PC-3 (cell line): ENCODE data around the gene NTM. TPM values are rescaled to one million over a fixed set of nuclear protein-coding genes. Genes with fewer than 3 reads are reported as not detected.

ENCODE experiments used
- ATAC-seq: fragments of 200-7000 bp; cut with Tn5 transposase; 2 replicates; pipeline ENCODE4 v1.9.1; 2020; ENCODE audit warnings: mild to moderate bottlenecking, moderate library complexity
- BruUV-seq: library from RNA; stranded (reverse); fragments of 400-500 nt; replicated peaks from 2 replicates; lab custom pipeline; 2021; lab: Mats Ljungman, UMichigan
- CTCF ChIA-PET: fragments of 300-600 bp; sonication (Branson Sonifier 250); formaldehyde crosslinking; loops from one replicate; lab custom pipeline; 2022; ENCODE audit warnings: antibody characterized with exemption; lab: Charles Lee
- POLR2A ChIA-PET: fragments of 300-600 bp; sonication (Branson Sonifier 250); formaldehyde crosslinking; loops from one replicate; lab custom pipeline; 2022; ENCODE audit warnings: antibody characterized with exemption; ENCODE audit not compliant: unreplicated experiment; lab: Charles Lee
- DNase-seq: peaks from one replicate; pipeline ENCODE4 v3.0.0-alpha.2; 2015
- H2AFZ ChIP-seq: fragments of 300-600 bp; sonication (generic); 2 replicates; pipeline ENCODE4 v1.6.0; 2016; ENCODE audit warnings: antibody characterized with exemption, low read length
- H3F3A ChIP-seq: fragments of 300-600 bp; sonication (generic); one replicate; pipeline ENCODE4 v1.6.0; 2017; ENCODE audit warnings: antibody characterized with exemption, low read length, control low read depth, mild to moderate bottlenecking; ENCODE audit not compliant: unreplicated experiment
- H3K27ac ChIP-seq: fragments of 300-600 bp; sonication (generic); 2 replicates; pipeline ENCODE4 v1.5.1; 2016; ENCODE audit warnings: mild to moderate bottlenecking, low read length
- H3K27me3 ChIP-seq: fragments of 300-600 bp; sonication (generic); 2 replicates; pipeline ENCODE4 v1.6.1; 2016; ENCODE audit warnings: low read length, mixed read lengths
- H3K36me3 ChIP-seq: fragments of 300-600 bp; sonication (generic); 2 replicates; pipeline ENCODE4 v1.6.1; 2016; ENCODE audit warnings: low read depth, mixed run types, low read length, mixed read lengths
- H3K4me1 ChIP-seq: fragments of 300-600 bp; sonication (generic); 2 replicates; pipeline ENCODE4 v1.5.1; 2016; ENCODE audit warnings: low read length; ENCODE audit not compliant: insufficient read depth
- H3K4me2 ChIP-seq: fragments of 300-600 bp; sonication (generic); 2 replicates; pipeline ENCODE4 v1.6.0; 2016; ENCODE audit warnings: low read length
- H3K4me3 ChIP-seq: fragments of 300-600 bp; sonication (generic); 2 replicates; pipeline ENCODE4 v1.5.1; 2016; ENCODE audit warnings: mild to moderate bottlenecking, low read length, mixed read lengths
- H3K79me2 ChIP-seq: fragments of 300-600 bp; sonication (generic); 2 replicates; pipeline ENCODE4 v1.6.1; 2017; ENCODE audit warnings: low read length, mixed read lengths
- H3K9ac ChIP-seq: fragments of 300-600 bp; sonication (generic); 2 replicates; pipeline ENCODE4 v1.6.0; 2016; ENCODE audit warnings: mild to moderate bottlenecking, low read length
- H3K9me2 ChIP-seq: fragments of 300-600 bp; sonication (generic); replicated peaks from 2 replicates; pipeline ENCODE4 v1.6.1; 2016; ENCODE audit warnings: mixed run types, low read length, mixed read lengths
- H3K9me3 ChIP-seq: fragments of 300-600 bp; sonication (generic); 2 replicates; pipeline ENCODE4 v1.6.1; 2016; ENCODE audit warnings: low read length, mixed read lengths
- H4K20me1 ChIP-seq: fragments of 300-600 bp; sonication (generic); 2 replicates; pipeline ENCODE4 v1.6.1; 2016; ENCODE audit warnings: low read length, mixed read lengths
- CTCF ChIP-seq: fragments of 300-600 bp; sonication (generic); conservative IDR thresholded peaks from 2 replicates; pipeline ENCODE4 v1.5.1; 2017; ENCODE audit warnings: antibody characterized with exemption, low read depth, mild to moderate bottlenecking, low read length
- EZH2 ChIP-seq: fragments of 300-600 bp; sonication (generic); IDR thresholded peaks from one replicate; pipeline ENCODE4 v1.6.1; 2017; ENCODE audit warnings: antibody characterized with exemption, mild to moderate bottlenecking, low read length; ENCODE audit not compliant: unreplicated experiment
- EZH2phosphoT487 ChIP-seq: fragments of 300-600 bp; sonication (generic); IDR thresholded peaks from 2 replicates; pipeline ENCODE4 v1.6.1; 2018; ENCODE audit warnings: mild to moderate bottlenecking, antibody characterized with exemption, low read length, borderline replicate concordance
- intact Hi-C: fragments of 100-400 bp; cut with micrococcal nuclease; formaldehyde crosslinking; loops from 2 replicates; pipeline ENCODE4 v1.9.0; 2023
- total RNA-seq: library from RNA; depleted of rRNA; stranded (reverse); fragments of >200 nt; gene quantifications from 2 replicates; pipeline ENCODE4 v1.2.3, GENCODE V29; 2014

NTM gene
- total RNA-seq, 1 experiment from 2014 or later = not detected

GRCh38 chr11:132332521-132332920, 962.1 kb downstream of the NTM start:
- BruUV-seq = no TSS peak
- no peaks in the 10 kb centered on the region for H3K4me1 ChIP-seq
- H4K20me1 ChIP-seq = no peaks in the 10 kb centered on the region
- no peaks in the 10 kb centered on the region for H3F3A ChIP-seq
- no peak overlapping the region for H3K9ac ChIP-seq
- H3K9me2 ChIP-seq = no peaks in the 10 kb centered on the region
- ATAC-seq (no peak), DNase-seq (no peak)
- H3K4me3 ChIP-seq = no peak overlapping the region
- ChIA-PET POLR2A (no interaction called here), CTCF (no interaction called here)
- no peak for TF ChIP-seq EZH2phosphoT487
- no peak for TF ChIP-seq EZH2
- TF ChIP-seq CTCF = no peak
- no peaks in the 10 kb centered on the region for H3K36me3 ChIP-seq
- no peaks in the 10 kb centered on the region for H3K79me2 ChIP-seq
- peaks cover 8% of the 10 kb centered on the region; the same call in 1 of the 2 replicates for H3K27me3 ChIP-seq
- no peak overlapping the region for H3K4me2 ChIP-seq
- 0 out of 2 replicates have a peak, but pooled peaks cover 9% of the 10 kb centered on the region for H3K9me3 ChIP-seq
- H3K27ac ChIP-seq = no peak overlapping the region
- H2AFZ ChIP-seq = no peak overlapping the region
- intact Hi-C loops = no loop called here

- H3F3A ChIP-seq = no peaks in the 10 kb centered on the region
- peaks cover 8% of the 10 kb centered on the region; the same call in 1 of the 2 replicates for H3K27me3 ChIP-seq
- 0 out of 2 replicates have a peak, but pooled peaks cover 9% of the 10 kb centered on the region for H3K9me3 ChIP-seq
- TF ChIP-seq CTCF = no peak
- TF ChIP-seq EZH2 = no peak
- TF ChIP-seq EZH2phosphoT487 = no peak
- intact Hi-C loops = no loop called here
- H3K79me2 ChIP-seq = no peaks in the 10 kb centered on the region
- H3K4me2 ChIP-seq = no peak overlapping the region
- CTCF ChIA-PET = no interaction called here
- POLR2A ChIA-PET = no interaction called here
- no peak overlapping the region for H3K9ac ChIP-seq
- no peak overlapping the region for H3K4me3 ChIP-seq
- H2AFZ ChIP-seq = no peak overlapping the region
- no peaks in the 10 kb centered on the region for H3K36me3 ChIP-seq
- no peaks in the 10 kb centered on the region for H3K9me2 ChIP-seq
- H3K27ac ChIP-seq = no peak overlapping the region
- H3K4me1 ChIP-seq = no peaks in the 10 kb centered on the region
- ATAC-seq (no peak), DNase-seq (no peak)
- no peaks in the 10 kb centered on the region for H4K20me1 ChIP-seq
- BruUV-seq = no TSS peak
Observed at GRCh38 chr11:132334769-132335280, 964.4 kb downstream of the NTM start.

GRCh38 chr11:132335311-132335710, 964.9 kb downstream of the NTM start:
- no TSS peak for BruUV-seq
- Histone ChIP-seq H3K27ac (no peak overlapping the region), H3K4me3 (no peak overlapping the region), H3K4me2 (no peak overlapping the region), H3K9me3 (0 out of 2 replicates have a peak, but pooled peaks cover 9% of the 10 kb centered on the region), H2AFZ (no peak overlapping the region), H3K9me2 (no peaks in the 10 kb centered on the region), H4K20me1 (no peaks in the 10 kb centered on the region), H3K9ac (no peak overlapping the region), H3K79me2 (no peaks in the 10 kb centered on the region), H3F3A (no peaks in the 10 kb centered on the region), H3K27me3 (peaks cover 8% of the 10 kb centered on the region; the same call in 1 of the 2 replicates), H3K36me3 (no peaks in the 10 kb centered on the region), H3K4me1 (no peaks in the 10 kb centered on the region)
- ATAC-seq = no peak
- CTCF ChIA-PET = no interaction called here
- POLR2A ChIA-PET = no interaction called here
- no peak for DNase-seq
- intact Hi-C loops = no loop called here
- TF ChIP-seq CTCF (no peak), EZH2 (no peak), EZH2phosphoT487 (no peak)
